GM12878 (cell line): ENCODE data around the gene RTEL1.

Experiments
- CTCF ChIP-seq, 3 experiments: IDR thresholded peaks in 2 of 3; conservative IDR thresholded peaks in 1 of 3; 2 replicates each; pipeline ENCODE4 v1.5.1; 2011; ENCODE audit warnings: low read depth in 3 of 3, low read length in 3 of 3, mild to moderate bottlenecking in 3 of 3, control low read depth in 2 of 3, moderate library complexity in 2 of 3, inconsistent platforms in 1 of 3, mixed read lengths in 1 of 3; ENCODE audit not compliant: control insufficient read depth in 2 of 3, insufficient read depth in 1 of 3; ENCODE audit errors: extremely low read depth in 1 of 3
- CUX1 ChIP-seq: IDR thresholded peaks from 2 replicates; pipeline ENCODE4 v1.6.1; 2012; ENCODE audit warnings: improper control_type of control experiment, low read depth, low read length; ENCODE audit not compliant: insufficient replicate concordance
- EZH2 ChIP-seq: IDR thresholded peaks from 2 replicates; pipeline ENCODE4 v1.6.1; 2012; ENCODE audit warnings: low read depth, mild to moderate bottlenecking, control low read depth, inconsistent platforms, low read length, borderline replicate concordance; ENCODE audit not compliant: control insufficient read depth
- FOS ChIP-seq: IDR thresholded peaks from 3 replicates; pipeline ENCODE4 v1.6.1; 2011; ENCODE audit warnings: borderline replicate concordance; ENCODE audit not compliant: insufficient read length; ENCODE audit errors: extremely low read depth
- PAX5 ChIP-seq: IDR thresholded peaks from 2 replicates; pipeline ENCODE4 v1.6.1; 2011; ENCODE audit warnings: low read depth, low read length, borderline replicate concordance
- POLR2A ChIP-seq: IDR thresholded peaks from 2 replicates; pipeline ENCODE4 v1.6.1; 2011; ENCODE audit warnings: low read depth, mild to moderate bottlenecking, low read length
- POLR2AphosphoS5 ChIP-seq: IDR thresholded peaks from 2 replicates; pipeline ENCODE4 v1.6.1; 2011; ENCODE audit warnings: mild to moderate bottlenecking, low read length, inconsistent platforms
- RFX5 ChIP-seq: IDR thresholded peaks from 2 replicates; pipeline ENCODE4 v1.6.1; 2011; ENCODE audit warnings: low read depth, low read length, improper control_type of control experiment
- TAF1 ChIP-seq: IDR thresholded peaks from 2 replicates; pipeline ENCODE4 v1.6.1; 2011; ENCODE audit warnings: mild to moderate bottlenecking, low read depth, low read length, borderline replicate concordance
- TCF7 ChIP-seq: IDR thresholded peaks from 2 replicates; pipeline ENCODE4 v1.6.1; 2014; ENCODE audit warnings: antibody characterized with exemption, borderline replicate concordance
- ZNF687 ChIP-seq: fragments of 450-650 bp; IDR thresholded peaks from 2 replicates; pipeline ENCODE4 v1.6.1; 2017; ENCODE audit warnings: mild to moderate bottlenecking, moderate library complexity

- TF ChIP-seq CTCF (IDR thresholded peaks at IDR 0.05 in 2 of 3, conservative IDR thresholded peaks at IDR 0.05 in 1 of 3; ENCODE audit: control insufficient read depth in 2 of 3, extremely low read depth in 1 of 3, insufficient read depth in 1 of 3, low read depth in 3 of 3, low read length in 3 of 3) (no peak), POLR2A (no peak), TCF7 (no peak), TAF1 (no peak), FOS (no peak), POLR2AphosphoS5 (no peak), CUX1 (no peak), PAX5 (no peak), EZH2 (no peak), ZNF687 (no peak), RFX5 (no peak)
Measured at GRCh38 chr20:63711085-63711645, 53.1 kb downstream of the RTEL1 start.
